GM19395 (cell line): ENCODE data around the gene RASA4B.
"Not testable (repeated sequence)": the region's sequence is repeated elsewhere in the genome, so short reads cannot be mapped to it uniquely, and the experiment has no call there.

ENCODE experiments used
- ATAC-seq: cut with Tn5 transposase; IDR thresholded peaks from one replicate; pipeline ENCODE4 v1.9.1; 2021; ENCODE audit warnings: mild to moderate bottlenecking, moderate library complexity; ENCODE audit not compliant: unreplicated experiment

Gene RASA4B

GRCh38 chr7:102517550-102518147 is at the start of gene RASA4B:
TSS of gene RASA4B (minus strand) at chr7:102517777. CDS start at chr7:102517710, 67 bp downstream.
- ATAC-seq = peak; percentile 45

GRCh38 chr7:102550808-102551422 is 33.3 kb upstream of the RASA4B start, which contains the start of gene SPDYE2:
TSS of gene SPDYE2 (plus strand) at chr7:102551226. CDS start at chr7:102553256, 2,030 bp downstream.
- ATAC-seq = not testable (repeated sequence)

GRCh38 chr7:102546353-102546752 is 28.8 kb upstream of the RASA4B start:
- peak; percentile 87 for ATAC-seq

GRCh38 chr7:102545288-102545687 is 27.7 kb upstream of the RASA4B start:
- ATAC-seq = not testable (repeated sequence)

DNA sequence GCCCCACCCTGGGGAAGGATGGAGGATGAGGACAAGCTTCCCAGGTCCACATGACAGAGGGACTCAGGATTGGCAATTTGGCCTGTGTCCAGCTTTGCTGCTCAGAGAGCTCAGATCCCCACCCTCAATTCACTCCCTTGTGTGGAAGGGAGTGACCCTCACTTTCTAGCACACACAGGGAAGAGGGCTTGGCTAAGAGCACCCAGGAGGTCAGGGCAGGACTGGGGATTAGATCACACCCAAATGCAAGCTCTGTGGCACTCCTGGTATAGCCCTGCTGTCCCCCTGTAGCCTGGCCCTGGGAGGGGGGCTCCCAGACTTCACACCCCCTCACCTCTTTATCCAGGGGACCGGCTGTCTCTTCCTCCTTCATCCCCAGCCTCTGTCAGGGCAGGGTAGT is 26.8 kb upstream of the RASA4B start:
- not testable (repeated sequence) for ATAC-seq

DNA sequence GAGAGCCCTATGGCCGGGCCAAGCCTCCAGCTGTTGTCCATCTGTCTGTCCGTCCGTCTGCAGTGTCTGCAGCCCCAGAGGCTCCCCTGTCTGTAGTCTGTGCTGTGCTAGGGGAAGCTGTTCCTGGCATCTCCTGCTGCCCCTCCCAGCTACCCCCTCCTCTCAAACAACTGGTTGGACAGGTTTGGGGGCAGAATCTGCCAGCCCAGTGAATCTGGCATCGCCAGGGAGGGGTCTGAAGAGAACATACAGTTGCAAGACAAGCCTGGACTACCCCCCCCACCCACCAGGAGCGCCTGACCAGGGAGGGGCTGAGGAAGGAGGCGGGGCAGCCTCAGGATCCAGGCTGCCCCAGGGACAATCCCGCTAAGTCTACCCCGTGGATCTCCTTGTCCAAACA is 26.0 kb upstream of the RASA4B start, which contains the start of gene UPK3BL2:
TSS of gene UPK3BL2 (minus strand) at position 101 of the 400 bp plus-strand sequence. CDS start at position 41, 60 bp downstream.
- ATAC-seq = not testable (repeated sequence)

GRCh38 chr7:102542771-102543170 is 25.2 kb upstream of the RASA4B start:
- ATAC-seq = not testable (repeated sequence)

DNA sequence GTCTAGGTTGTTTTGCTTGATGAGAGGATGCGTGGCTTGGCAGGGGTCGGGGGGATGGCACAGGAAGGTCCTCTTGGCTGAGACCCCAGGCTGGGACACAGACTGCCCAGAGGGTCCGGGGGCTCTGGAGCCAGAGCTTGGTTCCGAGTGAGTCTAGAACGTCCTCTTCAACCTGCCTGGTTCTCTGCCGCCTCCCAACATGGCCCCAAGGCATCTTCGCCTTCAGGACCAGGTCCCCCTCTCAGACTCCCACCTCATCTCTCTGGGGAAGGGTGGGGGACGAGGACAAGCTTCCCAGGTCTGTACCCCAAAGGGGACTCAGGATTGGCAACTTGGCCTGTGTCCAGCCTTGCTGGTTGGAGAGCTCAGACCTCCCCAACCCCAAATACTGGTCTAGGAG is 24.5 kb upstream of the RASA4B start:
- ATAC-seq = not testable (repeated sequence)

- not testable (repeated sequence) for ATAC-seq
Observed at GRCh38 chr7:102540604-102541003, 23.0 kb upstream of the RASA4B start.

GRCh38 chr7:102535062-102535615 is 17.6 kb upstream of the RASA4B start:
- not testable (repeated sequence) for ATAC-seq

- not testable (repeated sequence) for ATAC-seq
Observed at GRCh38 chr7:102532127-102532526, 14.6 kb upstream of the RASA4B start.

- not testable (repeated sequence) for ATAC-seq
Observed at GRCh38 chr7:102531583-102531982, 14.0 kb upstream of the RASA4B start.

GRCh38 chr7:102527822-102528793 is 10.5 kb upstream of the RASA4B start:
- not testable (repeated sequence) for ATAC-seq

DNA sequence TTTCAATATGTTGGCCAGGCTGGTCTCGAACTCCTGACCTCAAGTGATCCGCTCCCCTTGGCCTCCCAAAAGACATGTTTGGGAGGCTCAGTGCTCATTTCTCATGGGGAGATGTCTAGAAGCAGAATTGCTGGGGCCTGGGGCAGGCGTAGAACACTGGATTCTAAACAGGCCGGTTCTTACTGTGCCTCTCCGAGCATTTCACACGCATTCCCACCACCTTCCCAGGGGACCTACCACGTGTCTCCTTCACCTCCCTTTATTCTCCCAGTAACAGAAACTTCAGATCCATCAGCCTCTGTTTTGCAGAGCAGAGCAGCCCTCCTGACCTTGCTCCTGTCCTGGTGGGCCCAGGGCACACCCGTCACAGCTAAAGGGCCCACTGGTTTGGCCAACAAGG is 9.6 kb upstream of the RASA4B start:
- not testable (repeated sequence) for ATAC-seq

GRCh38 chr7:102524803-102525202 is 7.2 kb upstream of the RASA4B start:
- ATAC-seq = not testable (repeated sequence)

GRCh38 chr7:102520797-102521196 is 3.2 kb upstream of the RASA4B start:
- ATAC-seq = not testable (repeated sequence)

GRCh38 chr7:102516951-102517350 is 626 bp downstream of the RASA4B start:
- not testable (repeated sequence) for ATAC-seq

DNA sequence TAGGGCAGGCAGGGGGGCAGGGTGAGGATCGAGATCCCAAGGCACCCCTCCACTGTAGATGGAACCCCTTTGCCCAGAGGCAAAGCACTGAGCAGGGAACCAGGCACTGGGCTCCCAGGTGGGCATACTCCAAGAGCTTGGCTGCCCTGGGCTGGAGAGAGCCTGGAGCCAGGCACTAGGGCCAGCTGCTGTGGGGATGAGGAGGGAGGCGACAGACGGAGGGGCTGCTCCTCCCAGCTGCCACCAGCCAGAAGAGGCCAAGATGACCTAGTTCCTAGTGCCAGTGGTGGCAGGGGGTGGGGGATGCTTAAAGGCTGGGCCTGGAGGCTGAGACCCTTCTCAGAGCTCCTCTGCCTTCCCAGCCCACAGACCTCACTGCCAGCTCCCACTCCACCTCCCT is 1.7 kb downstream of the RASA4B start:
- not testable (repeated sequence) for ATAC-seq

DNA sequence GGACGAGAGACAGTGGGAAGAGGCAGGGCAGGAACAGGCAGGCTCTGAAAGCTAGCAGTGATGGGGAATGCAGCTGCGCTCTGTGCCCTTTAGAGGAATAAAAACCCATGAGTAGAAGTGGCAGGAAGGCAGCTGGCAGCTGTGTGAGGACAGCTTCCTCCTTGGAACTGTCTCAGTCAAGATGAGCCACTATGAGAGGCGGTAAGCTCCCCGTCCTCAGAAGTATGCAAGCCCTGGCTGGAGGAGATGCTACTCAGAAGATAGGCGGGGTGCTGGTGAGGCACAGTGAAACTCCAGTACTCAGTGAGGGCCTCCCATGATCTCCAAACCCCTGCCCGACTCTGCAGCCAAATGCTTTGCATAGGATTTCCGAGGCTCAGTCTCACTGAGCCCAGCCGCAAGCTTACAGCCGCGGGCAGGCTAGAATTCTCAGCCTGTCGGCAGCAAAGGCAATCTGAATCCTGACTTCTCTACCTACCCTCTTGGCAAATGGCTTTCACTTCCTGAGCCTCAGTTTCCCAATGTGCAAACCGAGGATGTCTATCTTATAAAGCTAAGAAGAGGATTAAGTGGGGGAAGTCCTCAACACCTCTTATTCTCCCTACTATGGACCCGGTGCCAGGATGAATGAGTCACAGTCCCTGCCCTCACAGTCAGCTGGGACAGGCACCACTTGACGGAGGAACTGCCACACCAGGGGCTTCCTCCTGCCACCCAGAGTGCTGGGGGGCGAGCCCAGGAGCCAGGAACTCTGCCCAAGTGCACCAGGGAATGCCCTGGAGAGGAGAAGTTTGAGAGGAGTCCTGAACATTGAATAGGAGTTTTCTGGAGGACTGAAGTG is 2.5 kb downstream of the RASA4B start:
- peak; percentile 79 for ATAC-seq
